GM18505 (cell line): ENCODE data around the gene DNAI1.
A peak's percentile ranks its signal among the peaks of the same experiment; 100 is the strongest.
"Not testable (repeated sequence)": the region's sequence is repeated elsewhere in the genome, so short reads cannot be mapped to it uniquely, and the experiment has no call there.

ENCODE experiments used
- ATAC-seq: cut with Tn5 transposase; IDR thresholded peaks from one replicate; pipeline ENCODE4 v1.9.1; 2021; ENCODE audit not compliant: unreplicated experiment
- POLR2A ChIP-seq: IDR thresholded peaks from 4 replicates; pipeline ENCODE4 v1.6.1; 2011; ENCODE audit warnings: borderline replicate concordance; ENCODE audit not compliant: insufficient read depth, insufficient read length; ENCODE audit errors: extremely low read depth

The DNAI1 gene

DNA sequence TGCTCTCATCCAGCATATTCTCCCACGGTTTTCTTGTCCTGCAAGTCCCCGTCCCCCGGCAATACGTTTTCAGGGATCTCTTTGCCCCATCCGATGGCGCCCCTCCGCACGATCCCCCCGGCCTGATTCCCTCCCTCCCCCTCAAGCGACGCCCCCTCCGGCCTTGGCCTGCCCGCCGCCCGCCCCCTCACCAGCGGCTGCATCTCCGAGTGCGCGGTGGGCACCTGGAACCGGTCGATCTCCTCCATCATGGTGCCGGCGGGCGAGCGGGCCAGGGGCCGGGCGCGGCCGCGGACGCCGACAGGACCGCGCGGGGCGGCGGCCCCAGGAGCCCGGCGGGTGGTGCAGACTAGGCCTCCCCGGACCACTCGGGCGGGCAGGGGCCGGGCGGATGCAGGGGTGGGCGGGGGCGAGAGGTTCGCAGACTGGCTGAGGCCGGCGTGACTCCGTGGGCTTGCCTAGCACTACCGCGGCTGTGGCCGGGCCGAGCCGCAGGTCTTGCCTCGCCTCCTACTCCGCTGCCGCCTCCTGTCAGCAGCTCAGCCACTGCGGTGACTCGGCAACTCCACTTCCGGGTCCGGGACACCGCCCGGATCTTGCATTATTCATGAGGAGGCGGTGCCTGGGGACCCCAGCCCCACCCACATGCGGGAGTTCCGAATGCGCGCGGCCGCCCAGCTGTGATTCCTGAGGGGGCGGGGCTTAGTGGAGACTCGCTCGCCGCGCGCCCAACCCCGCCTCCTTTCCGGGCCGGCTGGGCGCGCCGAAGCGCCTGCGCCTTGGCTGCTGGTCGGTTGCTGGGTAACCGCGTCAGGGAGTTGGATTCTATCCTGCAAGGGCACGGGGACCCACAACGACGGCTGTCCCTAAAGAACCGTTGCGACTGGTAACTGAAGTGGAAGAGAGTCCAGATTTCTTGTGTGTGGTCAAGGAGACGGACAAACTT lies at the start of gene DNAI1, which contains the start of gene FAM219A:
DNAI1 (plus strand) TSS at position 793 of the 946 bp plus-strand sequence. CDS start 201 bp downstream, outside the sequence.
FAM219A (minus strand) TSS at position 558 of the 946 bp plus-strand sequence; CDS start at position 251, 307 bp downstream.
- ATAC-seq = peak; percentile 96

DNA sequence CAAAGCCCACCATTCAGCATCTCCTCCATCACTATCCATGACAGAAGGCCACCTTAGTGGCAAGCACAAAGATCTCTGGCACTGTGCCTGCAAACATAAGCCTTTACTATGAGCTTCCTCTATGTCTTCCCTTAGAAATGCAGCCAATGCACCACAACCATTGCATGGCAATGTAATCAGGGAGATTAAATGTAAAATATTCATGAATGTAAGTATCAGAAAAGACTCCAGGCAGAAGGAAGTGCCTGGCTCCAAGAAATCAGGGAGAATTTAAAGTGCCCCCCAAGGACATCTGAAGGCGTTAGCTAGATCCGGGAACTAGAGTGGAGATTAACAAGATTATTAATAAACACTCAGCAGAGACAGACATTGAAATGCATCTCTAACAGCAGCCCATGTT lies 49.5 kb upstream of the DNAI1 start:
- no peak for ATAC-seq
- no peak for TF ChIP-seq POLR2A

More for the DNA sequence above, at the start of gene DNAI1, which contains the start of gene FAM219A:
- TF ChIP-seq POLR2A = peak; percentile 68

- TF ChIP-seq POLR2A = no peak
- ATAC-seq = no peak
Observed at GRCh38 chr9:34412336-34412735, 46.3 kb upstream of the DNAI1 start.

GRCh38 chr9:34413231-34413852 lies 45.3 kb upstream of the DNAI1 start:
- no peak for TF ChIP-seq POLR2A
- no peak for ATAC-seq

- TF ChIP-seq POLR2A = no peak
- no peak for ATAC-seq
Observed at GRCh38 chr9:34417734-34418133, 40.9 kb upstream of the DNAI1 start.

DNA sequence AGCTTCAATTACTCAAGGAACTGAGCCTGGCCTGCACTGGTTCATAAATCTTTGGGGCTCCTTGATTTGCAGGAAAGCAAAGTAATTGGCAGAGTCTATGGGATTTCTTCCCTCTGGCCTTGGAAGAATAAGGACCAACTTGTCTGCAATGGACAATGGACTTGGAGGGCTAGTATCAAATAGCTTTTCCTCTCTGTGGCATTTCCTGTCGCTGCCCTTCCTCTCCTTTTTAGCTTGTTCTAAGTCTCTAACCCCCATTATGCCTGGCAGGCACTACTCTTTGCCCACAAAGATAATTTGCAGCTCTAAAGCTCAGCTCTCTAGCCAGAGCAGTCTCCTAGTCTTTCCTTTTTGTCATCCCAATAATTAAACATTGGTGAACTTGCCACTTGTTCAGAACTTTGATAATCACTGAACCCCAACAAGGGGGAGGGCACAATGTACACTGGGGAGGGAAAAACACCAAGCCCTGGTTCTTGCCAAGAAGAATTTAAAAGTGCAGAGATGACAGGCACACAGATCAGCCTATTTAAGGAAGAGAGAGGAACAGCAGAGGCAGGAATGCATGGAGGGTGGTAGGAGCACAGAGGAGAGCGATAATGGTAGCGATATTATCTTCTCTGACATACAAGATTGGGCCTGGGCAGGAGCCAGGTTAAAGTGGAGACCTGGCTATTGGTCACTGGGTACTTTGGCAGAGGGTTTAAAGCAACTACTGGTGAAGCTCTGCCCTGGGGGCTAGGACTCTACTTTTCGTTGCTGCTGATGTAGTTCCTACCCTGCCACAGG lies 38.7 kb upstream of the DNAI1 start:
- ATAC-seq = no peak

DNA sequence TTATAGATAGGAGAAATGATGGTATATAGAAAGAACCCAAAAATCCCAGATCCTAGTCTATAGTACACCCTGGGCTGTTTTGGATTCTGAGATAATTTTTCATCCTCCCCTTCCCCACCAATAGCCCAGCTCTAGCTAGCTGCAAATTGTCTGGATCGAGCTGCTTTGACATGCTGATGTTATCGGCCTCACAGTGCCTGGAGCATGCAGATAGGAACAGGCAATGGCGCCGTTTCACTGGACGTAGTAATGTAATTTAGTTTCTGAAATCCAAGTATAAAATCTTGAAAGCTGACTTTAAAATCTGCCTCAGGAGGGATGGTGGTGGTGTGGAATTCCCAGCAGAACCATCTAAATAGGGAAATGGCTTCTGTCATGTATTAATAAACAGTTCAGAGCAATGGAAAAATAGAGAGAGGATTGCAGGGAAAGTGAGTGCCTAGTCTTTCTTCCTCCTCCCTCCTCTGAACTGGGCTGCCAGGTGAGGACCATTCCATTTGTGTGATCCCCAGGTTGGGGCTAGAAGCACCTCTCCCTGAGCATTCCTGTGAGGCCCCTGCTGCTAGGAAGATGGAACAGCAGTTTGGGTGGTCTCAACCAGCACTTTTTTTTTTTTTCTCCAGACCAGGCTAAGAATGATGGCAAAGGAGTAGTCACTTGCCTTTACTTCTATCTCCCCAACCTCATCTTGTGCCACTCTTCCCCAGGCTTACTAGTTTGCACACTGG lies 32.1 kb upstream of the DNAI1 start:
- TF ChIP-seq POLR2A = no peak
- ATAC-seq = no peak

More for the DNA sequence above, 38.7 kb upstream of the DNAI1 start:
- TF ChIP-seq POLR2A = no peak

DNA sequence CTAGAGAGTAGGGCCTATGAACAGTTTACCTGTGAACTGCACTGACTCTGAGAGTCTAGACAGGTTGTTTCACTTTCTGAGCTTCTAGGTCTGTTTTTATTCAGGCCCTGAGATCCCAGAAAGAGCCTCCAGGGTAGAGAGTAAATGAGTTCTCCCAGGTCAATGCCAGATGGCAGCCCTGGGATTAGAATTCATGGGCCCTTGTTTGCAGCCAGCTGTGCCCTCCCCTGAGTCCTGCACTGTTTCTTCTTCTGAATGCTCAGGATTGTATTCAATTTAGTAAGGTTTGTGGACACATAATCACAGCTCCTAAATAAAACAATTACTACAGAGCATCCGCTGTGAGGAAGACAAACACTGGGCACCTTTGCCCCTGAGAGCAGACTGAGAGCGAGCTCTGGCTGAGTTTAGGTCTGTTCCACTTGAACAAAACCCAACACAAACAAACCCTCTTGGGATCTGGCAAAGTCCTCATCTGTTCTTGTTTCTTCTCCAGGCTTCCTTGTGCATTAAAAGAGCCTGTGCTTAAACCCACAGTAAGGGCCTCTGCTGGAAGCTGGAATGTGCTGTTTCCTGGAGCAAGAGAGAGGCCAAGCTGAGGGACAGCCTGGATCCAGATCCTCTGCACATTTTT lies 30.2 kb upstream of the DNAI1 start:
- no peak for ATAC-seq
- TF ChIP-seq POLR2A = no peak

- no peak for ATAC-seq
- TF ChIP-seq POLR2A = no peak
Observed at GRCh38 chr9:34430843-34431437, 27.7 kb upstream of the DNAI1 start.

DNA sequence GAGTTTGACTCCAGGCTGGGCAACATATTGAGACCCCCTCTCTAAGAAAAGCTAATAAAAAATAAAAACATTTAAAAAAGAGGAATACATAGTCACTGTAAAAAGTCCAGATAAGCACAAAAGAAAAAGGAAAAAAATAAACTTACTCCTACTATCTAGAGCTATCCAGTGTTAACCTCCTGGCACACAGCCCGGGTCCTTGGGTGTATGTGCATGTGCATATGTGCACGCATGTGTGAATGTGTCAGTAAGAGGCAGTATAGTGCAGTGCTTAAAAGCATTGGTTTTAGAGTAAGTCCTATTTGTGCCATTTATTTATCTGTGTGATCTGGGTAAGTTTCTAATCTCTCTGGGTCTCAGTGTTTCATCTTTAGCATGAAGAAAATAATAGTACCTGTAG lies 26.9 kb upstream of the DNAI1 start:
- no peak for ATAC-seq
- no peak for TF ChIP-seq POLR2A

DNA sequence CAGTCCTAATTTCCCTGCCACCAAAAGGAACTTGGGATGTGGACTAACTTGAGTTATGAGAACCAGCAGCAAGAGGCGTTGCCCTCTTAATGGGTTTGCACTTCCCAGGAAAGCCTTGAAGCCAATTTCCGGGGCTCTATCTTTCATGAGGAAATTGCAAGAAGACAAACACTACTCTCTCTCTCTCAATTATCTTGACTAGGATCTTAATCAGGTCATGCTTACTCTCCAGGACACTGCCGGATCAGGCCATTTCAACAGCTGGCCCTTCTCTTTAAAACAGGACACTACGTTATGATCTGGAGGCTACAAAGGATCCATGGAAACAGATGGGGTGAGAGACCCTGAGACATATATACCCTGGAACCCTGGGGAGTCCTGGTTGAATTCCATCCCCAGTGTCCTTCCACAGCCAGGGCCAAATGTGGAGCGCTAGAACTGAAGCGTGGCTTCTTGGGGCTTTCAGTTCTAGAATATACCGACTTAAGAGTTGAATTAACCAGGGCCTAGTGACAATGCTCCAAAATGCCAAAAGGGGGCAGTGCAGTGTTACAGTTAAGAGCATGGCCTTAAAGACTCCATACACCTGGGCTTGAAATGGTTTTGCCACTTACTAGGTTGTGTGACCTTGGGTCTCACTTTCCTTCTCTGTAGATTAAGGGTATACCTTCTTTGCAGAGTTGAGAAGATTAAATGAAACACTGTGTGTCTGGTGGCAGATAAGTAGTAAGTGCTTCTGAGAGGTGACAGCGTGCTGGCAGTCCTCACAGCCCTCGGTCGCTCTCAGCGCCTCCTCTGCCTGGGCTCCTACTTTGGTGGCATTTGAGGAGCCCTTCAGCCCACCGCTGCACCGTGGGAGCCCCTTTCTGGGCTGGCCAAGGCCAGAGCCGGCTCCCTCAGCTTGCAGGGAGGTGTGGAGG lies 21.3 kb upstream of the DNAI1 start:
- ATAC-seq = no peak
- no peak for TF ChIP-seq POLR2A

DNA sequence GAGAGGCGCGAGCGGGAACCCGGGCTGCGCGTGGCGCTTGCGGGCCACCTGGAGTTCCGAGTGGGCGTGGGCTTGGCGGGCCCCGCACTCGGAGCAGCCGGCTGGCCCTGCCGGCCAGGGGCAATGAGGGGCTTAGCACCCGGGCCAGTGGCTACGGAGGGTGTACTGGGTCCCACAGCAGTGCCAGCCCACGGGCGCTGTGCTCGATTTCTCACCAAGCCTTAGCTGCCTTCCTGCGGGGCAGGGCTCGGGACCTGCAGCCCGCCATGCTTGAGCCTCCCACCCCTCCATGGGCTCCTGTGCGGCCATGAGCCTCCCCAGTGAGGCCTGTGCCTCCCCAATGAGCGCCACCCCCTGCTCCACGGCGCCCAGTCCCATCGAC lies 20.7 kb upstream of the DNAI1 start:
- not testable (repeated sequence) for ATAC-seq

DNA sequence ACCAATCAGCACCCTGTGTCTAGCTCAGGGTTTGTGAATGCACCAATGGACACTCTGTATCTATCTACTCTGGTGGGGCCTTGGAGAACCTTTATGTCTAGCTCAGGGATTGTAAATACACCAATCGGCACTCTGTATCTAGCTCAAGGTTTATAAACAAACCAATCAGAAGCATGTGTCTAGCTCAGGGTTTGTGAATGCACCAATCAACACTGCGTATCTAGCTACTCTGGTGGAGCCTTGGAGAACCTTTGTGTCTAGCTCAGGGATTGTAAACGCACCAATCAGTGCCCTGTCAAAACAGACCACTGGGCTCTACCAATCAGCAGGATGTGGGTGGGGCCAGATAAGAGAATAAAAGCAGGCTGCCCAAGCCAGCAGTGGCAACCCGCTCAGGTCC lies 20.1 kb upstream of the DNAI1 start:
- not testable (repeated sequence) for ATAC-seq
